GM19023 (cell line): ENCODE results near the gene EIF3D.

ENCODE experiments used
- ATAC-seq: cut with Tn5 transposase; IDR thresholded peaks from one replicate; pipeline ENCODE4 v1.9.1; 2021; ENCODE audit warnings: mild to moderate bottlenecking, moderate library complexity; ENCODE audit not compliant: unreplicated experiment

The EIF3D gene, protein sequence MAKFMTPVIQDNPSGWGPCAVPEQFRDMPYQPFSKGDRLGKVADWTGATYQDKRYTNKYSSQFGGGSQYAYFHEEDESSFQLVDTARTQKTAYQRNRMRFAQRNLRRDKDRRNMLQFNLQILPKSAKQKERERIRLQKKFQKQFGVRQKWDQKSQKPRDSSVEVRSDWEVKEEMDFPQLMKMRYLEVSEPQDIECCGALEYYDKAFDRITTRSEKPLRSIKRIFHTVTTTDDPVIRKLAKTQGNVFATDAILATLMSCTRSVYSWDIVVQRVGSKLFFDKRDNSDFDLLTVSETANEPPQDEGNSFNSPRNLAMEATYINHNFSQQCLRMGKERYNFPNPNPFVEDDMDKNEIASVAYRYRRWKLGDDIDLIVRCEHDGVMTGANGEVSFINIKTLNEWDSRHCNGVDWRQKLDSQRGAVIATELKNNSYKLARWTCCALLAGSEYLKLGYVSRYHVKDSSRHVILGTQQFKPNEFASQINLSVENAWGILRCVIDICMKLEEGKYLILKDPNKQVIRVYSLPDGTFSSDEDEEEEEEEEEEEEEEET

DNA sequence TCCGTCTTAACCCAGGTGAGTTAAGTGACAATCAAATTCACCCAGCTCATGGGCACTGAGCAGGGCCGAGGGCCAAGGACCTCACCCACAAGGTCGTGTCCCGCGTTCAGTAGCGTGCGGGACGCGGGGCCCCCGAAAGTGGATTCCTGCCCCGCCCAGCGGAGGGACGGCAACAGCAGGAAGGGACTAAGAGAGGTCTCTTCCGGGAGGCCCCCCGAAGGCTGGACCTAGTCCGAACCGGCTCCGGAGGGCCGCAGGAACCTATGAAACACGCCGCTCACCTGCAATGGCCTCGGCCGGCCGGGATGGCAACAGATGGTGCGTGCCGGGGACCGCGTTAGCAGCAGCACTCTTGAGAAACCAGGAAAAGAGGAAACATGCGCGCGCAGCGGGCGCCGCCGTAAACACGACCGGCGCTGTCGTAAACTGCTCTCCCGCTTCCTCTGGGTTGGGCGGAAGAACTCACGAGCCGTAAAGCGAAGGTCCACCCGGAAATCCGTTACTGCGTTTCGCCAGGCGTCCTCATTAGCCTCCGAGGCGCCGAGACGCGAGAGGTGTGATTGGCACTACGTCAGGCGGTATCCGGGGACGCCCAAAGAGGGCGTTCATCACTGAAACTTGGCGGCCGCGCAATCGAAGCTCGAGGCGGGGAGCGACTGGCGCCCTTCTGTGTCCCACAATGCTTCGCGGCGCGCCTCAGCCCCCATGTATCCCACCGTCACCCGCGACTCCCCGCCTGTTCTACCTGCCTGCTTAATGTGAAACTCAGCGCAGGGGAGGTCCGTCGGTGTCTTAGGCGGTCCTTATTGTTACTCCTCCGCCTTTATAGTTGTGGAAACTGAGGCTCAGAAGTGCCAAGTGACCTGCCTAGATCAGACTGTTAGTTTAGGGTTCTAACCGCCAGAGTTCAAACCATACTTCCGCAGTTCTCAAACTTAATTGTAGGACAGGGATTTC, at the start of gene EIF3D:
EIF3D (minus strand) TSS at position 372 of the 957 bp plus-strand sequence. CDS start 3,045 bp downstream, outside the sequence.
- peak; percentile 88 for ATAC-seq

DNA sequence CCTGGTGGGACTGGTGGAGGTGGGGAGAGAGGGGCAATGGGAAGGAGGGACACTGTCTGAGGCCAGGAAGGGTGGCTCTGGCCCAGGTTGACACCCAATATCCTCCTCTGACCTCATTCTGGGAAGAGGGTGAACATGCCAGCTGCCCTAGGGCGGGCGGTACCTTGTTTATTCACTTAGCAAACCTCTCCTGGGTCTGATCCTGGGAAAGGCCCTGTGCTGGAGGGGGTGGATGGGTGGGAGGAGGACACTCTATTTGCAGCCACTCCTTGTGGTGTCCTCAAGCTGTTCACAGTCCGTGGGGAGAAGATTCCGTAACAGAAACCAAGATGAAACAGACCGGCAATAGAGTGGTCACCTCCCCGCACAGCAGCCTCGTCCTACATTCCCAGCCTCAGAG, 49.7 kb upstream of the EIF3D start:
- no peak for ATAC-seq

DNA sequence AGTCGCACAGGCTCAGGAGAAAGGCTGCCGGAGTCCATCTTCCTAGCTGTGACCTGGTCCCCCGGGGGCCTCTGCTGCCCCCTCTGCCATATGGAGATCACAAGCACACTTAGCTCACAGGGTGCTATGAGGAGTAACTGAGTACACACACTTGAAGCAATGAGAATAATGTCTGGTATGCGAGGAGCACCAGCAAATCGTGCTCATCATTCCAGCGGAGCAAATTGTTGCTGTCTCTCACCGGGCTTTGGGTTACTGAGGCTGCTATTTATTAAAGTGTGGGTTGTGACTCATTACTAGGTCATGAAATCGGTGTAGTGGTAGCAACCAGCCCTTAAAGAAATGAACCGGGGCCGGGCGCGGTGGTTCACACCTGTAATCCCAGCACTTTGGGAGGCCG, 48.1 kb upstream of the EIF3D start:
- no peak for ATAC-seq

DNA sequence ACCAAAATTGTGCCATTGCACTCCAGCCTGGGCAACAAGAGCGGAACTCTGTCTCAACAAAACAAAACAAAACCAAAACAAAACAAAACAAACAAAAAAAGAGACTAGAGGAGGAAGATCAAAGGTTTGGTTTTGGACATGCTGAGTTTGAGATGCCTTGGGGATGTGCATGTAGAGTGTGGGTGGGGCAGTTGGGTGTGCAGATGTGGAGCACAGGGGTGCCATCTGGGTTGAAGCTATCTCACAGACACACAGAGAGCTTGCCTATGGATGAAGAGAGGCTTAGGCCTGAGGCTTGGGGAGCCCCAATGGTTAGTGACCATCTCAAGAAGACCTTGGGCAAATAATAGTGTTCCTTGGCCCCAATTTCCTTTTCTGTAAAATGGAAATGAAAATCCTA, 45.8 kb upstream of the EIF3D start:
- ATAC-seq: no peak

DNA sequence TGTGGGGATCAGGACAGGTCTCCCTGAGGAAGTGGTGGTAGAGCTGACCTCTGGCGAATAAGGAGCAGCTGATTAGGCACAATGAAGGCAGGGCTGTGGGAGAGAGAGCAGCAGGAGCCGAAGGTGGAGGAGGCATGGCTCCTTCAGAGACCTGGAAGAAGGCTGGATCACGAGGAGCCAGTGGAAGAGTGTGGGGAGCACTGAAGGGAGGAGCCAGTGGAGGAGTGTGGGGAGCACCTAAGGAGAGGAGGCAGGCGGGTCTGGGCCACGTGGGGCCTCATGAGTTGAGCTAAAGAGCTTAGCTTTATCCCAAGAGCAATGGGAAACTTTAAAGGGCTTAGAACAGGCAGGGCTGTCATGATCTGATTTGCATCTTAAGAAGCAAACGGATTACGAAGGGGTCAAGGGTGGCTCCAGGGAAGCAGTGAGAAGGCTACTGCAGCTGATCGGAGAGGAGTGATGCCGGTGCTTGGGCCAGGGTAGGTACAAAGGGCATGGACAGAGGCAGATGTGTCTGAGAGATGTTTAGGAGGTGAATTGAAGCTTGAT, 44.9 kb upstream of the EIF3D start:
- ATAC-seq: no peak

DNA sequence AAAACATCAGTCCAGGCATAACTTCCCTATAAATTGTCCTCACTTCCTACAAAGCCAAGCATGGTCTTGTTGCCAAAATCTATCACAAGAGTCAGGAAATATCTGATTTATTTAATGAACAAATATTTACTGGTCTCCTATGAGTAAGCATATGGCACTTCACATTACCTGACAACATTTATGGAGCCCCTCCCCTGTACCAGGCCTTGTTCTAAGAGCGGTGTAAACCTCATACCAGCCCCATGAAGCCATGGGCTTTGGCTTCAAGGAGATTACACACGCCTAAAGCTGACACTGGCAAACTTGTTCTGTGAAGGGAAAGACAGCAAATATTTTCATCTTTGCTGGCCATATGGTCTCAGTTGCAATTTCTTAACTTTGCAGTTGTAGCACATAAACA, 43.0 kb upstream of the EIF3D start:
- no peak for ATAC-seq

DNA sequence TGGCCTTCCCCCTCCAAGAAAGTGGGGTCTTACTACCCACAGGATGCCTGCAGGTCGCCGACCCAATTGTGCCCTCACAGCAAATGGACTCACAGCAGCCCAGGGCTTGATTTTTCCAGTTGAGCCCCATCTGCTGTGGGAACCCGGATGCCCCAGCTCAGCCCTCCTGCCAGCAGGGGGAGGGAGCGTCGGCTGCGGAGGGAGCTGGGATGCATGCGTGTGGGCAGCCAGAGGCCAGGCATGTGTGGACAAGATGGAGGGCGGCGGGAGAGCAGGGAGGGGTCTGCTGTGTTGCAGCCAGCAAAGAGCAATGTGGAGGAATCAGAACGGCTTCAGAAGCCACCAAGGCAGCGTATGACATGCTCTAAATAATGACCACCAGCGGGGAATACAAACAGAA, 41.0 kb upstream of the EIF3D start:
- ATAC-seq: no peak

DNA sequence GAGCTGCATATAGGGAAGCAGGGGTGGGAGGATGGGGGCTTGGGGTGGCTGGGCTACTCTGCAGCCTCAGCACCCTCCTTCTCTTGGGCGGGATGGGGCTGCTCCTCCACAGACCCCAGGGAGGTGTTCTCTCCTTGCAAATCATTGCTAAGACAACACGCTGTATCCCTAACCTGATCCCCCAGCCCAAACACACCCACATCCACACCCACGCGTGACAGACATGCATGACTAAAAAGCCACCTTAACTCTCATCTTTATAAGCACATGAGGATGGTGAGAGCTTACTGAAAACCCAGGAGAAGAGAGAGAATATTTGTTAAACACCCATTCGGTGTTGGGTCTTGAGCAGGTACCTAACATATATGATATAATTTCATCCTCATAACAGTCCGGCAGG, 39.9 kb upstream of the EIF3D start:
- no peak for ATAC-seq

DNA sequence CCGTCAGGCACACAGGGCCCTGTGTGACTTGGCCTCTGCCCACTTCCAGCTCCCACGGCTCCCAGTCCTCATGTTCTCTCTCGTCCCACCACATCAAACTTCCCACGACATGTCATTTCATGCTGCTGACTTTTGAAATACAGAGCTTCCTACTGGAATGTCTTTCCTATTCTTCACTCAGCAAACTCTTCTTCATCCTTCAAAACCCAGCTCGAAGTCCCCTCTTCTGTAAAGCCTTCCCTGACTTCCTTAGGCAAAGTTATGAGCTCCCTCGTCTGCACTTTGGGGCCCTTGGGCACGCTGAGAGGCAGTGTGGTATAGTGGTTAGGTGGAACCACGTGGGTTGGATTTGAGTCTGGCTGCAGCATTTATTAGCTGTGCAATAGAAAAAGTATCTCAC, 37.8 kb upstream of the EIF3D start:
- no peak for ATAC-seq

DNA sequence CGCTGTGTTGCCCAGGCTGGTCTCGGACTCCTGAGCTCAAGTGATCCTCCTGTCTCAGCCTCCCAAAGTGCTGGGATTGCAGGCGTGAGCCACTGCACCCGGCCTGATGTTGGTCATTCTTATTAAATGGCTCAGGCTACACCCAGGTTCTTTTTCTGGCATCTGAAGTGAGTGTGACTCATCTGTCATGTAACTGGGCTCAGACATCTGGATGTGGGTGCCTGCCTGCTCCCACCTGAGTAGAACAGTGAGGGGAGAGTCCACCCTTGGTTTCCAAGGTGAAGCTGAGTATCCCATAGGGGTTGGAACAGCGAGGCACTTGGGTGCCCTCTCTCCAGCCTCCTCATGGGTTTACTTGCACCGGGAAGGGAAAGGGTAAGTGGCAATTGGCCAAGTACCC, 36.7 kb upstream of the EIF3D start:
- no peak for ATAC-seq

DNA sequence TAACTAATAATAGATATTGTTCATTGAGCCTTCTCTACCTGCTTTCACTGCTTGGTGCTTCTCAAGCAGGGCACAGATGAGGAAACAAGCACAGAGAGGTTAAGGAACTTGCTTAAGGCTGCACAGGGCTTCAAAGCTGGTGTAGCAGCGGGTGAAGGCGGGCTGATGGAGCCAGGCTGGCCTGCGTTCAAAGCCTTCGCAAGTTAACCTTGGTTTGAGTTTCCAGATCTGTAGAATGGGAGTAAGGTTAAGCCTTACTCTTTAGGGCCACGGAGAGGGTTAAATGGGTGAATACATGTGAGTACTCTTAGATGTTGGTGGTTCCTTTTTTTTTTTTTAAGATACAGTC, 36.2 kb upstream of the EIF3D start:
- ATAC-seq: no peak

DNA sequence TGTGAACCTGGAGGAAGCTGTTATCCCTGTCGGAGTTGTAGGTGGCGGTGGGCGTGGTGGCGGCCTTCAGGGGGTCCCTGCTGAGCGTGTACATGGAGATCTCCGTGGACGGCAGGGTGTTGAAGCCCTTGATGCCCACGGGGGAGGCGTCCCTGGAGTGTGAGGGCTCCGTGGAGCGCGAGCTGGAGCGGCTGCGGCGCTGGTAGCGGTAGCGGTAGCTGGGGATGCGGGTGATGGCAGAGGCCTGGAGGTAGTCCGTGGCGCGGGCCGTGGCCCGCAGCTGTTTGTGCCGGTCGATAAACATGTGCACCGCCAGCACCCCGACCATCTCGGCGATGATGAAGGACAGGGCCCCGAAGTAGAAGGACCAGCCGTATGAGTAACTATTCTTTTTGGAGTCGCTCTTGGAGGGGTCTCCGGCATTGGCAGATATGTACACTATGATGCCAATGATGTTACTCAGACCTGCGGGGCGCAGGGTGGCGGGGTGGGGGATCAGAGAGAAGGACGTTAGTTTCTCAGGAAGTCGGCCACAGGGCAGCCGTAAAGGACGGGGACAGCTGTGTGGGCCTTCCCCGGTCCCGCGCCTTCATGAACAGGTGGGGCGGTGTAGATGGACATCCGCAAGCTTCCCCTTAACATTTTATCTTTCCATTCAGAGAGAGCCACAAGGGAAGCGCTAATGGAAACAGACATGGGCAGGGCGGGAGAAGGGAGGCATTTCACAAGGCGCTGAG, 35.6 kb upstream of the EIF3D start:
- ATAC-seq: no peak

DNA sequence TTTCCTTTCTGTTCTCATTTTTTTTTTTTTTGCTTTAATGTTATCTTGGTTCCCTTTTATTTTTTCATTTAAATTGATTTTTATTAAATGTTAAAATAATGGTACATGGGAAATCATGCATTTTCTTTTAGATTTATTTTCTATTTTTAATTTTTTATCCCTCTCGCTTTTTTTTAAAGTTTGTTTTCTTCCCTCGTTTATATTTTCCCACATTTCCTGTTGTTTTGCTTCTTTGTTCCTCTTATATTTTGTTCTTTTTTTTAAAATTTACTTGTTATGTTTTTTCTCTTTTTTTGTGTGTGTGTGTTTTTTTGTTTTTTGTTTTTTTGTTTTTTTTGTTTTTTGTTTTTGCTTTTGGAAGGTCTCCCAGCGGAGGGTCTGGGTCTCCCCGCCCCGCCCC, 34.9 kb upstream of the EIF3D start:
- ATAC-seq: no peak

DNA sequence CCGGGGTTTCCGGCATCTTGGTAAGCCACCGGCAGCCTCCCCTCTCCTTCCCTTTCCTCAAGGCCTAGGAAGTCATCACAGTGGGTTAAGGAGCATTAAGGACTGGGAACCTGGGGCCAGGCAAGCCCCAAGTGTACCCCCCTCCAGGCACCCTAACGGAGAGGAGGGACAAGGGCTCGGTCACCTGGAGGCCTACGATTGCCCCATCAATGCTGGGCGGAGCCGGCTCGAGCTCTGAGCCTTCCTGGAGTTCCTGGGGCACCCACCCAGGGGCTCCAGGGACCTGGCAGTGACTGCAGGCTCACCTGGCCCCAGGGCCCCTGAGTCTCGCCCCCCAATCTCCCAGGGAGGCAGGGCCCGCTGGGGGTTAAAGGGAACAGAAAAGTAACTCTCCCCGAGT, 34.5 kb upstream of the EIF3D start:
- ATAC-seq: no peak

DNA sequence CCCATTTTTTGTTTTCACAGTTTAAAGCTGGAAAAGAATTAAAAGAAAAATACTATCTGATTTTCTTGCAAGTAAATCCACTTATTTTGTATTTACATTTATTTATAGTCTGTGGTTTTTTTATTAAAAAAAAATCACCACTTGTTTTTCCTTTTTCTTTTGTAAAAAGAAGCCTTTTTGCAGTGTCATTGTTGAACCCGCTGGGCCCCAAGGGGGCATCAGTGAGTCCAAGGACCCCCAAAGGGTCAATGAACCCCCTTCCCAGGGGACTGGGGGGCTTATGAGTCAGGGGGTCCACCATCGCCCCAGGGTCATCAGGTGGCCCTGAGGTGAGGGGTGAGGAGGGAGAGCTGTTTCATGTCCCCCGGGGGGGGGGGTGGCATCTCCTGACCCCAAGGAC, 34.0 kb upstream of the EIF3D start:
- ATAC-seq: no peak

DNA sequence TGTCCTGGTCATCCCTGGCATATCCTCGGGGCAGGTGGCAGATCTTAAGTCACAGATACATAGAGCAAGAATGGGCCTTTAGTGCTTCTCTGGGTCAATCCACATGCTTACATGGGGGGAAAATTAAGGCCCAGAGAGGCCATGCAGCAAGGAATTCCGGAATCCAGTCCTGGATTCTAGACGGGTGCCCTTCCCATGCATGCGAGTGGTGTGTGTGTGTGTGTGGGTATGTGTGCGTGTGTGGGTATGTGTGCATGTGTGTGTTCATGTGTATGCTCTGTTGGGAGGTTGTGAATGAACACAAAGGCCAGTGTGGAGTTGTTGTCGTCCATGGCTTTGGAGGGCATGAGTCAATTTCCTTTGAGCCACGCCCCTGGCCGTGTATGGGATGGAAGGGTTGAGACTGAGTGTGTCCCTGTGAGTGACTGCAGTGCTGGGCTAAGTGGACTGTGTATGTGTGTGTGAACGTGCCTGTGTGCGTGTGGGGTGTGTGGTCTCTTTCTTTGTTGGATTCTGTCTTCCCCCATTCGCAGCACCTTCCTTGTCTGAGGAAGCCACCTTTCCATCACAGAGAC, 33.4 kb upstream of the EIF3D start:
- no peak for ATAC-seq

DNA sequence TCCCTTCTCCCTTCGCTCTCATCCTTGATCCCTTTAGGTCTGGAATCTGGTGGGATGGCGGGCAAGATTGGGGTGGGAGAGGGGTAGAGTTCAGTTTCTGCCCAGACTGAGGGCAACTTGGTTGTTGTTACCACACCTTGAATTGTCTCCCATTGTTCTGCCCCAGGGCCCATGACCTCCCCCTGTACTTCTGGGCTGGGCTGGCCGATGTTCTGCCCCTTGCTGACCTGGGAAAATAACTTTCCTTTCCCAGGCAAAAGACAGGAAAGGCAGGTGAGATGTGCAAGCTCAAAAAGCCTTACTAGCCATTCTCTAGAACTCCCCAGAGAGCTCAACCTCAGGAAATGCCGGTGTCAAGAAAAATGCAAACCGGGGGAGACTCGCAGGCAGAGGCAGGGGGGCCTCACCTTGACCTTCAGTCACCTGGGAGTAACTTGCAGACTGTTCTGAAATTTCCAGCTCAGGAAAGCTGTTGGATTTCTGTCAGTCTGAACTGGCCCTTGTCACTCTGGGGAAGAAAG, 32.4 kb upstream of the EIF3D start:
- ATAC-seq: no peak

DNA sequence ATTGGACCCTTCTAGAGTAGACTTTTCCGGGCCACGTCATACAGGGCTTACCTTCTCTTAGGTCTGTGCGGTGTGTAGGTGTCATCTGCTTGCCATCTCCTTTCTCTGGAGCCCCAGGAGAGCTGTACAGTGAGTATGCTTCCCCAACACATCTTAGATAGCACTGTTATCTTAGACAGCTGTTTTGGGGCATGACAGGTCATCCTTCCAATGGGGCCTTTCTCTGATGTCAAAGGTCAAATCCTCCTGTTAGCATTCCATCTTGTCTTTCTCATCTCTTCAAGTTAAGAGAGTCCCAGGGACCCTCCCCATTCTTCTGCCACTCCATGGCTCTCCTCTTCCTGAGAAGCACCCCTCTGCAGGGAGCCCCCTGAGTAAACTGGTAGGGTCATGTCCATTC, 31.0 kb upstream of the EIF3D start:
- no peak for ATAC-seq

DNA sequence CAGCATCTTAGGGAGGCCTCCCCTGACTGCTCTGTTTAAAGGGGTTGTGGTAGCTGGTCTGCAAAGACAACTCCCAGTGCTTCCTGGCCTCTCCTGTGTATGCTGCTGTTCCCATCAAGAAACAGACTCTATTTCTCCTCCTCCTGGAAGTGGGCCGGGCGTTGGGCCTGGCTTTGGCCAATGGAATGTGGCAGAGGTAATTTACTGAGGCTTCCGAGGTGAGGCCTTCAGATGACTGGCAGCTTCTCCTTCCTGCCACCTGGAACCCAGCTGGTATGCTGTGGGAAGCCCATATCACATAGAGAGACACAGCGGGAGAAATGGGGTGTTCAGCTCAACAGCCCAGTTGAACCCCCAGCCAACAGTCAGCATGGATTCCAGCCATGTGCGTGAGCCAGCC, 25.1 kb upstream of the EIF3D start:
- no peak for ATAC-seq

DNA sequence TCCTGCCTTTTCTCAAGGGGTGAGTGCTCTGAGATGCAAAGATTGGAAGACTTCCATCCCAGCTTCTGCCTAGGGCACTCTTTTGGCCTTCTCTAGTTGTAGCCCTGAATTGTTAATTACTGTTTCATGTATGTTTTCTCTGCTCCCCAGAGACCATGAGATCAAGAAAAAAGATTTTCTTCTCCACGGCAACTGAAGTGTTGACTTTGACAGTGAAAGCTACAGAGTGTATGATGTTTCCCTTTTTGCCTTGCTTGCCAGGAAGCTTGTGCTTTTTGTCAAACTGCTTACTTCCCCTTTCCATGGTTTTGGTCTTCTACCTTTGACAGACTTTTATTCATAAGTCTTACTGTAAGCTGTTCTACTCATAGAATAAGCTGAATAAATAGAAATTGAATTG, 23.3 kb upstream of the EIF3D start:
- ATAC-seq: no peak
